RWPE1 (cell line): ENCODE measurements around the gene CSF1R.

Experiments used
- CTCF ChIA-PET: fragments of 350-600 bp; sonication (Branson Sonifier 250); formaldehyde crosslinking; extraction: SDS; loops from one replicate; lab custom pipeline; 2021; lab: Yijun Ruan, JAX
- POLR2A ChIA-PET: fragments of 400-600 bp; formaldehyde crosslinking; extraction: SDS; loops from one replicate; lab custom pipeline; 2020; ENCODE audit warnings: antibody characterized with exemption; ENCODE audit not compliant: low non-redundant PET; lab: Yijun Ruan, JAX
- DNase-seq: peaks from one replicate; pipeline ENCODE4 v3.0.0; 2012; ENCODE audit warnings: low spot score
- H3K27ac ChIP-seq: fragments of 450-650 bp; 2 replicates; pipeline ENCODE4 v1.5.1; 2017
- TF ChIP-seq, protein P1 (sequence below): fragments of 450-650 bp; conservative IDR thresholded peaks from 2 replicates; pipeline ENCODE4 v1.5.1; 2017; ENCODE audit warnings: low read depth, mild to moderate bottlenecking

CSF1R gene

DNA sequence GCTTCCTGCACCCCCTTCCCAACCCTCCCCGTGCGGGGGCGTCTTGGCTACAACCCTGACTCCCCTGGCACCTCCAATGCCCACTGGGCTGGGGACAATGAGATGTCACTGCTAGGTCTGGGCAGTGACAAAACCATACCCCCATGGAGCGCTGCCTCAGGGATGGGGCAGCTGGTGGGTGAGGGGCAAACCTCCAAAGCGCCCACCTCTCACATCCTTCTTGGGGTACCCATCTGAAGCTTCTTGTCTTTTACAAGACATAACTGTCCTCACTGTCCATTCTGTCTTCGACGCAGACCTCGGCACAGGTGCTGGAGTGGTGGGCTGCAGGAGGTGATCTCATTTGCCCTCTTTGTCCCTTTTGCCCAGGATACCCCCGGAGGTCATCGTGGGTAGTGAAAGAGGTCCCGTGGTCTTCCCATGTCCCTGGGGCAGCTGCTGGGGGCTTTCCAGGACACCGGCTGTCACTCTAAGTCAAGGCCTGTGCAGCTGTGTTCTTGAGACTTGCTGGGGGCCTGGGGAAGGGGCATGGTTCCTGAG is 27.8 kb upstream of the CSF1R start:
- no peak overlapping the region for H3K27ac ChIP-seq
- POLR2A ChIA-PET: no interaction called here
- CTCF ChIA-PET: interaction anchor here (0.8 kb wide), 1 partner anchor 50 kb away, joined by 3 read pairs; no protein-coding TSS in a partner anchor
- no peak for DNase-seq
- TF ChIP-seq, protein P1, sequence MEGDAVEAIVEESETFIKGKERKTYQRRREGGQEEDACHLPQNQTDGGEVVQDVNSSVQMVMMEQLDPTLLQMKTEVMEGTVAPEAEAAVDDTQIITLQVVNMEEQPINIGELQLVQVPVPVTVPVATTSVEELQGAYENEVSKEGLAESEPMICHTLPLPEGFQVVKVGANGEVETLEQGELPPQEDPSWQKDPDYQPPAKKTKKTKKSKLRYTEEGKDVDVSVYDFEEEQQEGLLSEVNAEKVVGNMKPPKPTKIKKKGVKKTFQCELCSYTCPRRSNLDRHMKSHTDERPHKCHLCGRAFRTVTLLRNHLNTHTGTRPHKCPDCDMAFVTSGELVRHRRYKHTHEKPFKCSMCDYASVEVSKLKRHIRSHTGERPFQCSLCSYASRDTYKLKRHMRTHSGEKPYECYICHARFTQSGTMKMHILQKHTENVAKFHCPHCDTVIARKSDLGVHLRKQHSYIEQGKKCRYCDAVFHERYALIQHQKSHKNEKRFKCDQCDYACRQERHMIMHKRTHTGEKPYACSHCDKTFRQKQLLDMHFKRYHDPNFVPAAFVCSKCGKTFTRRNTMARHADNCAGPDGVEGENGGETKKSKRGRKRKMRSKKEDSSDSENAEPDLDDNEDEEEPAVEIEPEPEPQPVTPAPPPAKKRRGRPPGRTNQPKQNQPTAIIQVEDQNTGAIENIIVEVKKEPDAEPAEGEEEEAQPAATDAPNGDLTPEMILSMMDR: no peak

DNA sequence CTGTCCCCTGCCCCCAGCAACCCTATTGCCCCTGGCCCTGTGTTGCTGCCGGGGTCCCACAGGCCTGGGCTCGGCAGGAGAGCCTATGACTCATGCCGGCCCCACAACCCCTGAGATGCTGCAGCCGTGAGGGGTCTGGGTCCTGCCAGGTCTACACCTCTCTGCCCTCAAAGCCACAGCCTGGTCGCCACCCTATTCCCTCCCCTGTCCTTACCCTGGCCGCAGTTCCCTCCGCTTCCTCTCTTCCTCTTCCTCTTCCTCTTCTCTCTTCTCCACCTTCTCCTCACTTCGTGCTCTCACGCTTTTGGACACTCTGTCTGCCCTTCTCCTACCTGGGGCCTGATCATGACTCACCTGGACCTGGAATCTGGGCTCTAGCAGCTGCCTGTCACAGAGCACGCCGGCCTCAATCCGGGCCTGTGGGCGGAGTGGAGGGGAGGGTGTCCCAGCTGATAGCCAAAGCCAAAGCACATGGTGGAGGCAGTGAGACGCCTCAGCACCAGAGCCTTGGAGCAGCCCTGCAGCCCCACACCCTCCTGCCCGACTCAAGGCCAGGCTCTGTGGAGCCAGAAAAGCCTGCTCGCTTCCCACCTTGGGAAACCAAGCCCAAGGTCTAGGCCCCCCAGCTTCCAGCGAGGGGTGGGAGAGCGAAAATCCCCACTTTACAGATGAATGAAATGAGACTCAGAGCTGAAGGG is 26.8 kb upstream of the CSF1R start:
- CTCF ChIA-PET: interaction anchor here (1.0 to 1.2 kb wide), 2 partner anchors 105 to 477 kb away, joined by 3 read pairs; no protein-coding TSS in a partner anchor
- POLR2A ChIA-PET: no interaction called here
- TF ChIP-seq, protein P1: no peak
- DNase-seq: peak; percentile 91
- no peak overlapping the region for H3K27ac ChIP-seq

GRCh38 chr5:150112201-150113046 is 26.1 kb upstream of the CSF1R start:
- POLR2A ChIA-PET: no interaction called here
- peak; percentile 59 for DNase-seq
- no peak overlapping the region for H3K27ac ChIP-seq
- TF ChIP-seq, protein P1: no peak
- CTCF ChIA-PET: interaction anchor here (0.5 to 1.2 kb wide), 3 partner anchors 106 to 821 kb away, joined by 3 to 7 read pairs (median 3); no protein-coding TSS in a partner anchor

DNA sequence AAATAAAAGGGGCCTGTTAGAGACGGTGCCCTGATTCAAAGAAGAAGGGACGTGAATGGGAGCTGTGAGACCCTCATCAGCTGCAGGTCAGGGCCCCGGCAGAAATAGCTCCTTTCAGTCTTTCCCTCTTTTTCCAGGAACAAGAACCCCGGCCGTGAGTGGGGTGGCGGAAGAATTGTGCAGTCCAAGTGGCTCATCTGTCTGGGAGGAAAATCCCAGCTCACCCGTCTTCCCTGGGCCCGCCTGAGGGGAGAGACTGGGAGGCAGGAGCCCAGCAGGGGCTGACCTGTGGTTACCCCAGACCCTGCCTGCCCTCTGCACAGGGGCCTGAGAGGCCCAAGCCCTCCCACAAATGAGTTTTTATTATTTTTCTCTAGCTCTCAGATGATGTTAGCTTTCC is 24.8 kb upstream of the CSF1R start:
- H3K27ac ChIP-seq: no peak overlapping the region
- TF ChIP-seq, protein P1: no peak
- ChIA-PET POLR2A (no interaction called here), CTCF (interaction anchor here (0.6 to 0.9 kb wide), 2 partner anchors 87 to 120 kb away, joined by 3 read pairs; no protein-coding TSS in a partner anchor)
- DNase-seq: no peak

DNA sequence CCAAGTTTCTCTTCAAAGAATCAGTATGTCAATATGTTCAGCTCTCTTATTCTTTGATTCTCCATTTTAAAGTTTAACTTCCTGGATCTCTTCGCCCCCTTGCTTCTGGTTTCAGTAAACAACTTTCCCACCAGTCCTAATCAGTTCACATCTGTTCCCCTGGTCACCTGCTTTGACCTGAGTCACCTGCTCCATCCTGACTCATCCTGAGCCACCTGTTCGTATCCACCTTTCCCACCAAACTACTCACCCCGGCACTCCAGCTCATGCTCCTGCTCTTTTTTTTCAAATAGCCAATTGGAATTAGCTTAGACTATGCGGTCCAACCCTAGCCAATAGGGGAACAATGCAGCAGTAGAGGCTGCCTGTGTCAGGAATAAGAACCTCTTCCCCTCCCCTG is 23.6 kb upstream of the CSF1R start:
- TF ChIP-seq, protein P1: no peak
- no peak for DNase-seq
- H3K27ac ChIP-seq: no peak overlapping the region
- CTCF ChIA-PET: interaction anchor here (0.8 to 1.1 kb wide), 2 partner anchors 9 to 12 kb away, joined by 3 read pairs; no protein-coding TSS in a partner anchor
- POLR2A ChIA-PET: no interaction called here
